AG09309 (cell line): Measurements from ENCODE around the gene PRIM2.
"Not testable (repeated sequence)": the region's sequence is repeated elsewhere in the genome, so short reads cannot be mapped to it uniquely, and the experiment has no call there.

ENCODE experiments used
- DNase-seq: peaks from one replicate; pipeline ENCODE4 v3.0.0-alpha.2; 2010; ENCODE audit warnings: low read depth
- H3K4me3 ChIP-seq: 2 replicates; pipeline ENCODE4 v1.5.1; 2011; ENCODE audit warnings: mild to moderate bottlenecking, low read depth, low read length, moderate library complexity; ENCODE audit not compliant: control insufficient read depth
- CTCF ChIP-seq: IDR thresholded peaks from 2 replicates; pipeline ENCODE4 v1.5.1; 2011; ENCODE audit warnings: mild to moderate bottlenecking, low read depth, low read length, inconsistent platforms; ENCODE audit not compliant: insufficient read depth, control insufficient read depth; ENCODE audit errors: missing control alignments

Gene PRIM2

GRCh38 chr6:57435475-57436160 is 118.2 kb downstream of the PRIM2 start:
- TF ChIP-seq CTCF, result no peak
- DNase-seq, result no peak
- no peak overlapping the region for H3K4me3 ChIP-seq

- not testable (repeated sequence) for DNase-seq, H3K4me3 ChIP-seq
These were observed 123.3 kb downstream of the PRIM2 start for GRCh38 chr6:57440735-57441134.

- H3K4me3 ChIP-seq, DNase-seq: not testable (repeated sequence)
These were observed 124.7 kb downstream of the PRIM2 start for GRCh38 chr6:57442133-57442532.

- H3K4me3 ChIP-seq, DNase-seq: not testable (repeated sequence)
These were observed 125.8 kb downstream of the PRIM2 start for GRCh38 chr6:57443181-57443580.

GRCh38 chr6:57444787-57445186 is 127.4 kb downstream of the PRIM2 start:
- not testable (repeated sequence) for DNase-seq, H3K4me3 ChIP-seq

- H3K4me3 ChIP-seq, DNase-seq: not testable (repeated sequence)
These were observed 127.9 kb downstream of the PRIM2 start for GRCh38 chr6:57445379-57445778.

GRCh38 chr6:57445790-57446468 is 128.5 kb downstream of the PRIM2 start:
- not testable (repeated sequence) for H3K4me3 ChIP-seq, DNase-seq

GRCh38 chr6:57449496-57450066 is 132.2 kb downstream of the PRIM2 start:
- H3K4me3 ChIP-seq, DNase-seq: not testable (repeated sequence)

GRCh38 chr6:57459781-57460180 is 142.4 kb downstream of the PRIM2 start:
- not testable (repeated sequence) for DNase-seq, H3K4me3 ChIP-seq

GRCh38 chr6:57461022-57461421 is 143.6 kb downstream of the PRIM2 start:
- not testable (repeated sequence) for DNase-seq, H3K4me3 ChIP-seq

GRCh38 chr6:57463809-57464208 is 146.4 kb downstream of the PRIM2 start:
- not testable (repeated sequence) for H3K4me3 ChIP-seq, DNase-seq

- H3K4me3 ChIP-seq, DNase-seq: not testable (repeated sequence)
These were observed 148.5 kb downstream of the PRIM2 start for GRCh38 chr6:57465968-57466367.

GRCh38 chr6:57469072-57469471 is 151.6 kb downstream of the PRIM2 start:
- TF ChIP-seq CTCF, result no peak
- no peak for DNase-seq
- no peak overlapping the region for H3K4me3 ChIP-seq

GRCh38 chr6:57470148-57470547 is 152.7 kb downstream of the PRIM2 start:
- not testable (repeated sequence) for DNase-seq, H3K4me3 ChIP-seq

- H3K4me3 ChIP-seq, DNase-seq: not testable (repeated sequence)
These were observed 154.0 kb downstream of the PRIM2 start for GRCh38 chr6:57471314-57471864.

GRCh38 chr6:57472861-57473362 is 155.5 kb downstream of the PRIM2 start:
- peak; percentile 92 for DNase-seq
- not testable (repeated sequence) for H3K4me3 ChIP-seq
